GM23338 (cell line): ENCODE results near the gene ARPC2. TPM values are rescaled to one million over a fixed set of nuclear protein-coding genes. Genes with fewer than 3 reads are reported as not detected.
A peak's percentile ranks its signal among the peaks of the same experiment; 100 is the strongest.

Source experiments
- ATAC-seq: fragments of 200-7000 bp; cut with Tn5 transposase; 3 replicates; pipeline ENCODE4 v1.9.1; 2020
- DNase-seq: peaks from one replicate; pipeline ENCODE4 v3.0.0-alpha.2; 2015; ENCODE audit warnings: low spot score
- H2AFZ ChIP-seq: fragments of 200-600 bp; sonication (generic); 2 replicates; pipeline ENCODE4 v1.8.0; 2016; ENCODE audit warnings: antibody characterized with exemption, mild to moderate bottlenecking, moderate library complexity
- H3F3A ChIP-seq: fragments of 200-600 bp; sonication (generic); replicated peaks from 2 replicates; pipeline ENCODE4 v1.8.0; 2017; ENCODE audit warnings: antibody characterized with exemption, mixed run types, low read depth
- H3K27ac ChIP-seq: fragments of 200-600 bp; sonication (generic); 2 replicates; pipeline ENCODE4 v1.6.1; 2016; ENCODE audit warnings: low read depth
- H3K27me3 ChIP-seq: fragments of 200-600 bp; sonication (generic); 2 replicates; pipeline ENCODE4 v1.8.0; 2016; ENCODE audit warnings: mild to moderate bottlenecking, mixed run types, moderate library complexity; ENCODE audit not compliant: insufficient read depth
- H3K36me3 ChIP-seq: fragments of 200-600 bp; sonication (generic); 2 replicates; pipeline ENCODE4 v1.8.0; 2016; ENCODE audit warnings: mild to moderate bottlenecking; ENCODE audit not compliant: insufficient read depth
- H3K4me1 ChIP-seq: fragments of 200-600 bp; sonication (generic); 2 replicates; pipeline ENCODE4 v1.8.0; 2016; ENCODE audit warnings: mild to moderate bottlenecking, moderate library complexity; ENCODE audit not compliant: insufficient read depth
- H3K4me2 ChIP-seq: fragments of 200-600 bp; sonication (generic); 2 replicates; pipeline ENCODE4 v1.7.1; 2017; ENCODE audit warnings: mixed run types
- H3K4me3 ChIP-seq: fragments of 200-600 bp; sonication (generic); 2 replicates; pipeline ENCODE4 v1.6.1; 2016; ENCODE audit warnings: mixed run types
- H3K79me2 ChIP-seq: fragments of 200-600 bp; sonication (generic); replicated peaks from 2 replicates; pipeline ENCODE4 v1.8.0; 2017; ENCODE audit warnings: mild to moderate bottlenecking; ENCODE audit not compliant: insufficient read depth
- H3K9me2 ChIP-seq: fragments of 200-600 bp; sonication (generic); 2 replicates; pipeline ENCODE4 v1.8.0; 2017; ENCODE audit not compliant: insufficient read depth
- H4K20me1 ChIP-seq: fragments of 200-600 bp; sonication (generic); replicated peaks from 2 replicates; pipeline ENCODE4 v1.8.0; 2017; ENCODE audit warnings: mild to moderate bottlenecking; ENCODE audit not compliant: insufficient read depth
- H3K27ac Mint-ChIP-seq: 2 replicates; pipeline ENCODE4 v1.8.0; 2020; ENCODE audit warnings: inconsistent platforms, mild to moderate bottlenecking, moderate library complexity, mixed read lengths
- H3K27me3 Mint-ChIP-seq: 3 replicates; pipeline ENCODE4 v1.8.0; 2022; ENCODE audit warnings: low read depth, mild to moderate bottlenecking, moderate library complexity, mixed read lengths, inconsistent platforms; ENCODE audit not compliant: insufficient read depth, poor library complexity
- H3K36me3 Mint-ChIP-seq: 3 replicates; pipeline ENCODE4 v1.8.0; 2021; ENCODE audit warnings: low read depth, mild to moderate bottlenecking, inconsistent platforms, moderate library complexity, mixed read lengths
- H3K4me1 Mint-ChIP-seq: 3 replicates; pipeline ENCODE4 v1.8.0; 2020; ENCODE audit warnings: mild to moderate bottlenecking, inconsistent platforms, mixed read lengths
- H3K4me3 Mint-ChIP-seq: 3 replicates; pipeline ENCODE4 v1.8.0; 2021; ENCODE audit warnings: moderate library complexity, mild to moderate bottlenecking, inconsistent platforms, mixed read lengths
- H3K9me3 Mint-ChIP-seq: 3 replicates; pipeline ENCODE4 v1.8.0; 2020; ENCODE audit warnings: moderate library complexity, mild to moderate bottlenecking, inconsistent platforms, mixed read lengths
- CREB1 ChIP-seq: fragments of 250-450 bp; sonication (Bioruptor Pico); IDR thresholded peaks from 2 replicates; pipeline ENCODE4 v1.5.0; 2020; ENCODE audit warnings: low read depth, mild to moderate bottlenecking, moderate library complexity
- CTCF ChIP-seq, 2 experiments: fragments of 200-600 bp in 1 of 2; sonication (generic) in 1 of 2; conservative IDR thresholded peaks; 2 replicates each; pipeline versions ENCODE4 v1.5.1 to v1.6.1; 2016 to 2017; ENCODE audit warnings: antibody characterized with exemption in 2 of 2, low read depth in 2 of 2, mild to moderate bottlenecking in 2 of 2, moderate library complexity in 1 of 2
- ETS1 ChIP-seq: IDR thresholded peaks from 2 replicates; pipeline ENCODE4 v1.6.1; 2016; ENCODE audit warnings: antibody characterized with exemption
- EZH2phosphoT487 ChIP-seq: fragments of 200-600 bp; sonication (generic); IDR thresholded peaks from one replicate; pipeline ENCODE4 v1.8.1; 2018; ENCODE audit warnings: antibody characterized with exemption; ENCODE audit not compliant: unreplicated experiment
- REST ChIP-seq: IDR thresholded peaks from one replicate; pipeline ENCODE4 v1.6.1; 2018; ENCODE audit warnings: antibody characterized with exemption; ENCODE audit not compliant: unreplicated experiment
- STAT1 ChIP-seq: IDR thresholded peaks from one replicate; pipeline ENCODE4 v1.6.1; 2016; ENCODE audit warnings: antibody characterized with exemption; ENCODE audit not compliant: unreplicated experiment
- ZNF114 ChIP-seq: fragments of 250-450 bp; sonication (Bioruptor Pico); IDR thresholded peaks from 2 replicates; pipeline ENCODE4 v1.5.0; 2020; ENCODE audit warnings: mild to moderate bottlenecking, moderate library complexity
- ZNF462 ChIP-seq: fragments of 250-450 bp; sonication (Bioruptor Pico); IDR thresholded peaks from 2 replicates; pipeline ENCODE4 v1.5.0; 2020; ENCODE audit warnings: mild to moderate bottlenecking, moderate library complexity
- polyA plus RNA-seq: library from polyadenylated mRNA; unstranded; fragments of >200 nt; fragmentation: Nextera tagmentation; extraction: Ambion mirVana; gene quantifications from 2 replicates; pipeline ENCODE4 v1.2.1, GENCODE V29; 2016
- total RNA-seq: library from RNA; depleted of rRNA; stranded (reverse); fragments of >200 nt; shearing (Covaris generic); gene quantifications from 2 replicates; pipeline ENCODE4 v1.2.3, GENCODE V29; 2014

The ARPC2 gene
- total and polyA plus RNA-seq, 2 experiments from 2014 or later: 217 to 271 TPM

- no peak for TF ChIP-seq ZNF462 (CRISPR knock-in tag)
- no peak for TF ChIP-seq ETS1
- TF ChIP-seq ZNF114 (CRISPR knock-in tag): no peak
These were observed 64.5 kb downstream of the ARPC2 start (continued) for GRCh38 chr2:218281449-218281848.

GRCh38 chr2:218282173-218282991 lies 65.4 kb downstream of the ARPC2 start:
- no peak overlapping the region for H2AFZ ChIP-seq
- H3K4me2 ChIP-seq: no peak overlapping the region
- ATAC-seq (no peak), DNase-seq (peak; percentile 14)
- no peaks in the 10 kb centered on the region for H4K20me1 ChIP-seq
- H3K4me3 ChIP-seq: no peak overlapping the region
- peaks cover 5% of the 10 kb centered on the region; the same call in 2 of the 3 replicates for H3K36me3 Mint-ChIP-seq
- no peaks in the 10 kb centered on the region for H3K9me2 ChIP-seq
- H3K27ac Mint-ChIP-seq: peak overlapping the region; percentile 85
- H3F3A ChIP-seq: no peaks in the 10 kb centered on the region
- H3K4me1 ChIP-seq: peaks cover 10% of the 10 kb centered on the region
- H3K27me3 Mint-ChIP-seq: peaks cover 14% of the 10 kb centered on the region
- H3K9me3 Mint-ChIP-seq: no peaks in the 10 kb centered on the region
- no peaks in the 10 kb centered on the region for H3K79me2 ChIP-seq
- no peaks in the 10 kb centered on the region; the same call in 1 of the 2 replicates for H3K36me3 ChIP-seq
- no peak overlapping the region for H3K4me3 Mint-ChIP-seq
- no peak overlapping the region for H3K27ac ChIP-seq
- H3K4me1 Mint-ChIP-seq: peaks cover 15% of the 10 kb centered on the region; the same call in 2 of the 3 replicates
- no peaks in the 10 kb centered on the region for H3K27me3 ChIP-seq
- TF ChIP-seq ZNF114 (CRISPR knock-in tag): no peak
- TF ChIP-seq CREB1: no peak
- TF ChIP-seq STAT1: no peak
- TF ChIP-seq CTCF (conservative IDR thresholded peaks at IDR 0.05; ENCODE audit: low read depth in 2 of 2): no peak
- TF ChIP-seq EZH2phosphoT487: no peak
- no peak for TF ChIP-seq REST
